Prostate gland (tissue), 2 donors: Measurements from ENCODE around the gene ACOX3.

Experiments
- POLR2A ChIP-seq: fragments of 450-650 bp; IDR thresholded peaks from one replicate; pipeline ENCODE4 v1.6.1; 2016; ENCODE audit warnings: antibody characterized with exemption, mild to moderate bottlenecking
- TF ChIP-seq, protein P1 (sequence below), 4 experiments: fragments of 200-600 bp in 2 of 4; fragments of 450-650 bp in 2 of 4; sonication (generic) in 2 of 4; IDR thresholded peaks; 1 replicate in 3 of 4; 2 replicates in 1 of 4; pipeline ENCODE4 v1.5.1; 2016 to 2019; ENCODE audit warnings: antibody characterized with exemption in 4 of 4, mild to moderate bottlenecking in 2 of 4, moderate library complexity in 2 of 4

GRCh38 chr4:8356856-8357255, 83.7 kb downstream of the ACOX3 start:
- TF ChIP-seq, protein P1, sequence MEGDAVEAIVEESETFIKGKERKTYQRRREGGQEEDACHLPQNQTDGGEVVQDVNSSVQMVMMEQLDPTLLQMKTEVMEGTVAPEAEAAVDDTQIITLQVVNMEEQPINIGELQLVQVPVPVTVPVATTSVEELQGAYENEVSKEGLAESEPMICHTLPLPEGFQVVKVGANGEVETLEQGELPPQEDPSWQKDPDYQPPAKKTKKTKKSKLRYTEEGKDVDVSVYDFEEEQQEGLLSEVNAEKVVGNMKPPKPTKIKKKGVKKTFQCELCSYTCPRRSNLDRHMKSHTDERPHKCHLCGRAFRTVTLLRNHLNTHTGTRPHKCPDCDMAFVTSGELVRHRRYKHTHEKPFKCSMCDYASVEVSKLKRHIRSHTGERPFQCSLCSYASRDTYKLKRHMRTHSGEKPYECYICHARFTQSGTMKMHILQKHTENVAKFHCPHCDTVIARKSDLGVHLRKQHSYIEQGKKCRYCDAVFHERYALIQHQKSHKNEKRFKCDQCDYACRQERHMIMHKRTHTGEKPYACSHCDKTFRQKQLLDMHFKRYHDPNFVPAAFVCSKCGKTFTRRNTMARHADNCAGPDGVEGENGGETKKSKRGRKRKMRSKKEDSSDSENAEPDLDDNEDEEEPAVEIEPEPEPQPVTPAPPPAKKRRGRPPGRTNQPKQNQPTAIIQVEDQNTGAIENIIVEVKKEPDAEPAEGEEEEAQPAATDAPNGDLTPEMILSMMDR (IDR thresholded peaks at IDR 0.05) = no peak
- TF ChIP-seq POLR2A = no peak
